DMS153 treated with DMSO at 0.1 percent for 48 hours (cell line): Measurements from ENCODE around the gene PTPN22.
"Not testable (repeated sequence)": the region's sequence is repeated elsewhere in the genome, so short reads cannot be mapped to it uniquely, and the experiment has no call there.

Source experiments
- DNase-seq: peaks from one replicate; lab custom pipeline; 2025; ENCODE audit not compliant: unreplicated experiment; lab: John Stamatoyannopoulos, UW

The PTPN22 gene

GRCh38 chr1:113854234-113854633 is 17.3 kb downstream of the PTPN22 start:
- DNase-seq, result no peak

DNA sequence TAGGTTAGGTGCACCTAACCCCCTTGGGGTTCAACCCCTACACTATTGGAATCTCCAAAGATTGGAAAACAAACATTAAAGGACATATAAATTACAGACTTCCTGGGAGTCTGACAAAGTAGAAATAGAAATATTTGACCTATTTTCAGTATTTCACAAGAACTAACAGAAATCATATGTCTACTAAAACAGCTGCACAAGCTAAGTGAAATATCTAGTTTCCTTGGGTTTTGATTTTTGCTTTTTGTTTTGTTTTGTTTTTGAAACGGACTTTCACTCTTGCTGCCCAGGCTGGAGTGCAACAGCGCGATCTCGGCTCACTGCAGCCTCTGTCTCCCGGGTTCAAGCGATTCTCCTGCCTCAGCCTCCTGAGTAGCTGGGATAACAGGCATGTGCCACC is 18.8 kb downstream of the PTPN22 start:
- not testable (repeated sequence) for DNase-seq

- no peak for DNase-seq
Measured at GRCh38 chr1:113850127-113850796, 21.2 kb downstream of the PTPN22 start.

- DNase-seq, result no peak
Measured at GRCh38 chr1:113849072-113849471, 22.4 kb downstream of the PTPN22 start.

DNA sequence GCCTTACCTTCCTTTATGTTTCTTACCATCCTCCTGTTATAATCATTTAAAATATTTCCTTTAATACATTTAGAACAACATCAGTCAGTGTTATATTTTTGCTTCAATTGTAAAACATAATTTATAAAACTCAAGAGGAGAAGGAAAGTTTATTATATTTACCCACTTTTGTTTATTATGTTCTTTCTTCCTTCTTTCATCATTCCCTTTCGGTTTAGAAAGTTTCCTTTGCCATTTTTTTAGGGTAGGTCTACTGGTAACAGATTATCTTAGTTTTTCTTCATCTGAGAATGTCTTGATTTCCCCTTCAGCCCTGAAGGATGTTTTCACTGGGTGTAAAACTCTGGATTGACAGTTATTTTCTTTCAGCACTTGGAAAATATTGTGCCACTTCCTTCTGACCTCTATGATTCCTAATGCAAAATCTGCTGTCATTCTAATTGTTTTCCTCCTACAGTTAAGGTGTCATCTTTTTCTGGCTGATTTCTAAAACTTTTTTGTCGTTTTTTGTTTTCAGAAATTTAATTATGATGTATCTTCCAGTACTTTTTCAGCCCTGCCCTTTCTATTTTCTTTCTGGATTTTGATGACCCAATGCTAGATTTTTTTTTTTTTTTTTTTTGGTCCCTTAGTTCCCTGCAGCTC is 25.0 kb downstream of the PTPN22 start:
- DNase-seq, result no peak

- no peak for DNase-seq
Measured at GRCh38 chr1:113836534-113836933, 35.0 kb downstream of the PTPN22 start.

GRCh38 chr1:113835686-113836290 is 35.7 kb downstream of the PTPN22 start:
- DNase-seq, result peak; percentile 9

GRCh38 chr1:113834716-113835115 is 36.8 kb downstream of the PTPN22 start:
- DNase-seq, result no peak

GRCh38 chr1:113830039-113830438 is 41.5 kb downstream of the PTPN22 start:
- no peak for DNase-seq

DNA sequence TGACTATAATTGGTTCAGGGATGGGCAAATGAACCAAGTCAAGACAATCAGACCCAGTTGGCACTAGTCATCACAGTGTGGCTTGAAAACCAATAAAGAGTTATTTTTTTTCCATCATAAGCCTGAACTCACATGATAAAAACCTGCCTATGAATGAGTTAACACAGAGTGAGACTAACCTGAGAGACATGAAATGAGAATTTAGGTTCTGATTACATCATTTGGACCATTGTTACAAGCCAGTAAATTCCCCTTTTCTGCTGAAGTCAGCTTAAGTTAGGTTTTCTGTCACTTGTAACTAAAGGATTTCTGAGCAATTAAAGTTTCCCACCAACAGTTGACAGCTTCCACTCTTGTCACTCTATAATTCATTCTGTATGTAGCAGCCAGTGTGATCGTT is 49.6 kb downstream of the PTPN22 start:
- no peak for DNase-seq

DNA sequence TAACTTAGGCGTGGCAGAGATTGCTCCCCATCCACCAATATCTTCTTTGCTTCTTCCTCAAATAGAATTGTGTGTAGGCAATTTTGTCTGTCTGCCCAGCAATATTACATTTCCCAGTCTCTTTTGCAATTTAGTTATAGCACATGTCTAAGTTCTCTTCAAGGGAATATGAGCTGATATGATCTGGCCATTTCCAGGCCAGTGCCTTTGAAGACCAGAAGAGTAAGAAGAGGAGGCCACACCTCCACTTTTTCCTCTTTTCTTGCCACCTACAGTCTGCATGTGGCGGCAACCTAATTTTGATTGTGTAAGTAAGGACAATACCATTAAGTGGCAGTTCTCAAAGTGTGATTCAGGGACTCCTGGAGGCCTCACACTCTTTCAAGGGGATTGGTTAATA is 52.9 kb downstream of the PTPN22 start:
- no peak for DNase-seq

DNA sequence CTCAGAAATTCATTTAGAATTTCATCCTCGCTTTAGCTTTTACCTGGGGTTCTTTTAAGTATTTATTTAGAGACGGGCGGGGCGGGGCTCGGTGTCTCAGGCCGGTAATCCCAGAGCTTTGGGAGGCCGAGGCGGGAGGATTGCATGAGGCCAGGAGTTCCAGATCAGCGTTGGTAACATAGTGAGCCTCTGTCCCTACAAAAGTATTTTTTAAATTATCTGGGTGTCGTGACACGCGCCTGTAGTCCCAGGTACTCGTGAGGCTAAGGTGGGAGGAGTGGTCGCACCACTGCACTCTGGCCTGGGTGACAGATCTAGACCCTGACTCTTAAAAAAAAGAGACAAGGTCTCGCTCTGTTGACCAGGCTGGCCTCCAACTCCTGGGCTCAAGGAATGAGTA is 58.3 kb downstream of the PTPN22 start:
- DNase-seq, result no peak

GRCh38 chr1:113812661-113813135 is 58.8 kb downstream of the PTPN22 start:
- DNase-seq, result no peak

DNA sequence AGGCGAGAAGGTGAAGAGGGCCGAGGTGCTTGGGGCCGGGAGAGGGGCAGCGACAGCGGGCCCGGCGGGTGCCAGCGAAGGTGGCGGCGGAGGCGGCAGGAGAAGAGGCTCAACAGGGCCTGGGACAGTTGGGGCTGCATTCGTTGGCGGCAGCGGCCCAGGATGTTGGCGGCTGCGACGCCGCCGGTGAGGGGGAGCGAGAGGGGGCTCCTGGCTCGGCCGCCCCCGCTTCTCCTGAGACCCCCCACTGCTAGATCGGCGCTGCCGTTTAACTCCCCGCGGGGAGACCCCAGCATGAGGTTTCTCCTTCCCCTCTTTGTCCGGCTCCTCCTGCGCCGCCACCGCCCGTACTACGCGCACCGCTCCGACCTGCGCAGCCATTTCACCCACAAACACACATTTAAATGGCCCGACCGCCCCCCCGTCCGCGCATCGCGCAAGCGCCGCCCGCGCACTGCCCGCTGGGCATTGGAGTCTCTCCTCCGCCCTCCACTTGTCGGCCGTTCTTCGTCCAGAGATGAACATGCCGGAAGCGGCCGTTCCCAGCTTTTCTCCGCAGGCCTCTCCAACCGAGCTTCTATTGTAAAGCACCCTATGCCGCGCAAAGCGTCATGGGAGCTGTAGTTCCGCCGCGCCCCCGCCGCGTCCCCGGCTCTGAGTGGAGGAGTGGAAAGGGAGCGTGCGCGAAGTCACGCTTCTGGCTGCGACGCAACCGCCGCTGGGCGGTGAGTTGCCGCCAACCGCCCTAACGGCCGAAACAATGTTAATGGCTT is 59.4 kb downstream of the PTPN22 start, which contains the start of gene RSBN1:
Gene RSBN1, minus strand, starts transcription at position 589 of the 773 bp plus-strand sequence. Its CDS starts 64 bp downstream, at position 525.
- peak; percentile 98 for DNase-seq

- no peak for DNase-seq
Measured at GRCh38 chr1:113811156-113811887, 60.2 kb downstream of the PTPN22 start.

DNA sequence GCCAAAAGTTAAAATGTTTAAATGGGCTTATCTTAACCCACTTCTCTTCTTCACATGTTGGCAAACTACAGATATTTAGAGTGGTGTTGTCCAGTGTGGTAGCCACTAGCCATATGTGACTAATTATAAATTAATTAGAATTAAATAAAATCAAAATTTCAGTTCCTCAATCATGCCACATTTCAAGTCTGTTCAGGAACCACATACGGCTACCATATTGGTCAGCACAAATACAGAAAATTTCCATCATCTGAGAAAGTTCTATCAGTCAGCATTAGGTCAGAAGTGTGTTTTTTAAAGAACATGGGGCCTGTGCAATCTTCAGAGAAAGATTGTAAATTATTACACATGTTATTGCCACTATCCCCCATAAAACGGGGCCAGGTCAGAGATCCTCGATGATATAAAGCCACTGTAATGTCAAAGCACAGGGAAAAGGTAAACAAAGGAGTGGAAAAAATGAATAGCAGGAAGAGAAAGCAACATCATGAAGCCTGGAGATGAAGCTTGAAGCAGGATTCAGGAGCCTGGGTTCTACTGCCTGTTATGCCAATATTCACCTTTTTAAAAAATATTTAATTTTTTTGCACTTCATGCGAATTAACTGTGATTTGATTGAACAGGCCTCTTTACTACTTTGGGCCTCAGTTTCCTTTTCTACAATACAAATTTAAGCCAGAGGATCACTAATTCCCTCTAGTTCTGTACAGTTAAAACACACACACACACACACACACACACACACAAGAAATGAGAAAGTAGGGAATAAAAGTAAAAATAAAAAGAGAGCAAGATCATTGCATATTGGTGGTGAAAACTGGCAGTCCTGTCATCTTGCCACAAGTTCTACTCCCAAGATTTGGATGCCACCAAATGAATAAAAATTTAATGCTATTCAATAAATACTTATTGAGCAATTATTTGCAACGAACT is 61.6 kb downstream of the PTPN22 start:
- DNase-seq, result no peak

- no peak for DNase-seq
Measured at GRCh38 chr1:113808450-113809195, 62.9 kb downstream of the PTPN22 start.

DNA sequence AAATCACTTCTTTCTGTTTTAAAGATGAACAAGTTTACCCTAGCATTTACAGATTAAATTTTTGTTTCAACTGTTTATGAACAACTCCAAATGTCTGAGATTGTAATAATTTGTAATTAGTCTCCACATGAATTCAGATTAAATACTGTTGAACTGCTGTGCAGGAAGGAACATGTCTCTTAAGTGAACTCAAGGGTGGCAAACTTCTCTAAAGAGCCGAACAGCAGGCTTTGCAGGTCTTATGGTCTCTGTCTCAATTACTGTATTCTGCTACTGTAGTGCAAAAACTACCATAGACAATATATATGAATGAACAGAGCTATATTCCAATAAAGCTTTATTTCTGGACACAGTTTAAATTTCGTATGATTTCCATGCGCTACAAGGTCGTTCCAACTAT is 65.9 kb downstream of the PTPN22 start:
- DNase-seq, result no peak

DNA sequence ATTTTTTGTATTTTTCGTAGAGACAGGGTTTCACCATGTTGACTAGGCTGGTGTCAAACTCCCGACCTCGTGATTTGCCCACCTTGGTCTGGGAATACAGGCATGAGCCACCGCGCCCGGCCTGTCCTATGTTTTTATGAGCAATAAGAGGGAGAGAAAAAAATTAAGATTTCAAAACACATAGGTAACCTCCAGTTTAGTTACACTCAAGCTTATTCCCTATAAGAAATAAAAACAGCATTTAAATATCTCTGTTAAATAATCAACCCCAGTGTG is 66.3 kb downstream of the PTPN22 start:
- no peak for DNase-seq
